ENCODE data around the gene TBL3.

DNA sequence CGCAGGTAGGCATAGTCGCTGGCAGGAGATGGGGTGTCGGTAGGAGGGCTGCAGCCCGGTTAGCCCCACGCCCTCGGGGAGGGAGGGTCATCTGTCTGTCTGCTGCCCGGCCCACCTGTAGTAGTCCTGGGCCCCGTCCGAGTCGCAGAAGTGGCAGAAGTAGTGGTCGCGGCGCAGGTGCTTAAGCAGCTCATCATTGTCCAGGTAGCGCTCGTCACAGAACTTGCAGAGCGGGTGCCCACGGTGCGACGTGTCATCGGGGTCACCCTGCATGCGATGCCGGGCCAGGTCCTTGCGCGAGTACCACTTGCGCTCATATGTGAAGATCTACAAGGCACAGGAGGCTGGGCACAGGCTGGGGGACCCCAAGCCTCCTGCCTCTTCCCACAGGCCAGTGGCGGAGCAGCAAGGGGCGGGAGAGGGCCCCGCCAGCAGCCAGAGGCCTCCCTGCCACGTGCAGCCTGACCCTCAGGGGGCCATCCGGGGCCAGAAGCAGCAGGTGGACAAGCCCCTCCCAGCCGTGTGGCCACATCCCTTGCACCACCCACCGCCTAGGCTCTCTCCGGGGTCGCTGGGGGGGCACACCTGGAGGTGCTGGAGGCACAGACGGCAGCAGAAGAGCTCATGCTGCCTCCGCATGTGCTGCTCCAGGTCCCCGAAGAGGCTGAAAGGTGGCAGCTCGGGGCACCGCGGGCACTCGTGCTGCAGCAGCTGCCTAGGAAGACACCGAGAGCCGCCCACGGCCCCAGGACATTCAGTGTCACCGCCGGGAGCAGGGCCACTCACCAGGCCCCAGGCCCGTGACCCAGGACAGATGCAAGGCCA, 30.8 kb downstream of the TBL3 start:
- no peak for TF ChIP-seq REST (IDR thresholded peaks at IDR 0.05; ENCODE audit: insufficient read depth in 1 of 2, low read depth in 2 of 2, low read length in 1 of 2)
- no peak for TF ChIP-seq CTCF (IDR thresholded peaks at IDR 0.05)
- TF ChIP-seq POLR2AphosphoS5 (IDR thresholded peaks at IDR 0.05; ENCODE audit: low read depth, low read length): no peak
